Breast epithelium (tissue), 3 donors: ENCODE measurements around the gene MBD2.

ENCODE experiments used
- CTCF ChIP-seq, 3 donors: fragments of 450-650 bp; IDR thresholded peaks; one replicate each; pipeline ENCODE4 v1.5.1; 2016 to 2017; ENCODE audit warnings: antibody characterized with exemption in 3 of 3, mild to moderate bottlenecking in 3 of 3, moderate library complexity in 3 of 3
- POLR2A ChIP-seq: fragments of 450-650 bp; IDR thresholded peaks from one replicate; pipeline ENCODE4 v1.6.1; 2016; ENCODE audit warnings: antibody characterized with exemption, mild to moderate bottlenecking, moderate library complexity
- POLR2AphosphoS5 ChIP-seq, 3 donors: sonication (generic); formaldehyde crosslinking; IDR thresholded peaks; one replicate each; pipeline ENCODE4 v1.6.1; 2017; ENCODE audit warnings: antibody characterized with exemption in 3 of 3

- no peak for TF ChIP-seq CTCF (IDR thresholded peaks at IDR 0.05)
- TF ChIP-seq POLR2A = no peak
- TF ChIP-seq POLR2AphosphoS5 (IDR thresholded peaks at IDR 0.05) = no peak
These were observed 44.3 kb upstream of the MBD2 start for GRCh38 chr18:54268751-54269150.
